ENCODE measurements around the gene LRRC26.

Gene LRRC26

DNA sequence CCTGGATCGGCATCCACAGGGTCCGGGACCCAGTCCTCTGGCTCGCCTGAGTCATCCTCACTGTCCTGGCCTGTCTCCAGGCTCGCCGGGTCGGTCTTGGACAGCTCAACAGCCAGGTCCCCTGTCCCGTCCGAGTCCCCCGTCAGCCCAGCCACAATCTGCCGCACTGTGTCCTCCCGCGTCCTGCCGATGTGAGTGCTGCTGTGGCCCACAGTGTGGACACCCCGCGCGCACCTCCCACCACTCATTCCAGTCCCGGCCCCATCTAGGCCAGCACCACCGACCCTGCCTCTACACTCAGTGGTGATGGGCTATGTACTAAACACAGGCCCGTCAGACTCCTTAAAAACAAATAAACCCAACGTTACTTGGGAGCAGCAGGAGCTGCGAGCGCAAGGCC, 11.8 kb upstream of the LRRC26 start:
- no peak for DNase-seq

DNA sequence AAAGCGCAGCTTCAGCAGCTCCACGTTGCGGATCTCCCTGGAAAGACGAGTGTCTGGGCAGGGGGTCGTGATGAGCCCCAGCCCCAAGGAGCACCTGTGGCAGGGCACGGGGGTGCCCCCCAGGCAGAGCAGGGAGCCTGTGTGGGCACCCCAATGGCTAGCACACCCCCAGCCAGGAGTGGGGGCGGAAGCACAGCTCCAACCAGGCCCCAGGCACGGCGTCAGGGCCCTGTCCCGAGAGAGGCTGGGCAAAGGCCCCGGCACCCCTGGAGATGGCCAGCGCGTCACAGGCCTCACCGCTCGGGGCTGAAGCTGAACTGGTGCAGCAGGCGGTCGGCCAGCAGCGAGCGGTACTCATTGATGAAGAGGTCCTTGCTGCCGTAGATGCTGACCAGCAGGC, 10.6 kb upstream of the LRRC26 start:
- DNase-seq, result no peak

DNA sequence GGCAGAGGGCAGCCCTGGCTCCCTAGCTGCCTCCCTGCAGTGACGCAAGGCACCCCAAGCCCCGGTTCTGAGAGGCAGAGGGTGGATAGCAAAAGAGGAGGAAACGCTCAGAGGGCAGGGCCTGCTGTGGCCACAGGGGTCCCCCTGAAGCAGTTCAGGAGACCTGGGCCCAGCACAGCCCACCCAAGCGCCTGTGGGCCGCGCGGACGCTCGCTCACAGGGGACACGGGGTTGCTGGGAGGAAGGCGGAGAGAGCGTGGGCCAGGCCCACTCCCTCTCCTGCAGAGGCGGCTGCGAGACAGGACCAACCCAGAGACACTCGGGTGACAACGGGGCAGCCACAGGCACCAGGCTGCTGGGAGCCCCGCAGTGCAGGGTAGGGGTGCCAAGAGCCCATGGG, 9.9 kb upstream of the LRRC26 start:
- no peak for DNase-seq

DNA sequence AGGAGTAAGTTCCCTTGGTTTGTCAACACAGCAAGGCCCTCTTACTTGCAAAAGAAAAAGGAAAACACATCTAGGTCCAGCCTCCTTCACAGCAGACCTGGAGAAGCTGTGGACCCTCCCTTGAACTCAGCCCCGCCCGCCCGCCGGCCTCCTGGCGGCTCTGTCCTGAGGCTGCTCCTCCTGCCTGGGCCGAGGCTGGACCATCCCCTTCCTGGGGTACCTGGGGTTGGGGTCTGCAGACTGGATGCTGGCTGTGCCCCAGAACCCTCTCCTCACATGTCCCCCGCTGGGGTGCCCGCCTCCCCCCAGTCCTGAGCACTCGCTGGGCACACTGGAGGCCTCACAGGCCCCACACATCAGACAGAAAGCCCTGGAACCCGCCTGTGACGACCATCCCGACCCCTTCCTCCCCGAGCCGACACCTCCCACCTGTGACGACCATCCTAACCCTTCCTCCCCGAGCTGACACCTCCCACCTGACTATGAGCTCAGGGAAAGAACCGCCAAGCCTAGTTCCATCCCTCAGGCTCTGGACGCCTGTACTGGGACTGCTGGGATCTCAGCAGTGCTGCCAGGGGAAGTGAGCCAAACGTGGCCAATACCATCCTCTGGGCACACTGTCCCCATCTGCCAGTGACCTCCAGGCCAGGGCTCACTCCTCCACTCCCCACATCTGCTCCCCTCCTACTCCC, 9.2 kb upstream of the LRRC26 start:
- no peak for DNase-seq

DNA sequence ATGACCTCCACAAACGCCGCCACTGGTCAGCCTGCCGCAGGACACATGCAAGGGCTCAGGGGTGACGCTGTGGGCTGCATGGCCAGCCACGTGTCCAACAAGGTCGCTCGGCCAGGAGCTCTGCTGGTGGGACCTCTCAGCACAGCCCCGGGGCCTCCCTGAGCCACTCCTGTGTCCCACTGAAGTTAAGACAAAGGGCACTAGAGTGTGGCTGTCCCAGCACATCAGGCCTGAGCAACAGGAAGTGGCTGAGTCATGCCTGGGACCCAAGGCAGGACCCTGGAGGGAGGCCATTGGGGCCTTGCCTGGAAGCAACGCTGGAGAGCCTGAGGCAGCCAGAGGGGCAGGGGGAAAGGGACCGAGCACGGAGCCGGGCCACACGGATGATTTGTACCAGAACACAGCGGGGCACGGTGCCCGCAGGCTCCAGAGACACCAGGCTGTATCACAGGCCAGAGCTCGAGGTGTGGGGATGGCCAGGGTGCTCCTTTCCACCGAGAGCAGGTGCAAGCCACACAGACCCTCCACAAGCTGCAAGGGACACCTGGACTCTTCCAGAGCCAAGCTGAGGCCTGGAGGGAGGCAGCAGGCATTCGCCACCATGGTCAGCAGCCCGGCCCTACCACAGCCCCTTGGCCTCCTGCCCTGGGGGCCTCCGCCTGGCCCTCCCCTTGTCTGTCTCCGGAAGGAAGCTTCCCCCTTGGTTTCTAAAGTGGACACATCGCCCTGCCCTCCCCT, 8.5 kb upstream of the LRRC26 start:
- DNase-seq, result no peak

GRCh38 chr9:137176302-137177182, 6.7 kb upstream of the LRRC26 start:
- peak in 1 of 2 experiments; percentile 46 for DNase-seq

- no peak for DNase-seq
These were observed 5.6 kb upstream of the LRRC26 start for GRCh38 chr9:137175345-137175961.

DNA sequence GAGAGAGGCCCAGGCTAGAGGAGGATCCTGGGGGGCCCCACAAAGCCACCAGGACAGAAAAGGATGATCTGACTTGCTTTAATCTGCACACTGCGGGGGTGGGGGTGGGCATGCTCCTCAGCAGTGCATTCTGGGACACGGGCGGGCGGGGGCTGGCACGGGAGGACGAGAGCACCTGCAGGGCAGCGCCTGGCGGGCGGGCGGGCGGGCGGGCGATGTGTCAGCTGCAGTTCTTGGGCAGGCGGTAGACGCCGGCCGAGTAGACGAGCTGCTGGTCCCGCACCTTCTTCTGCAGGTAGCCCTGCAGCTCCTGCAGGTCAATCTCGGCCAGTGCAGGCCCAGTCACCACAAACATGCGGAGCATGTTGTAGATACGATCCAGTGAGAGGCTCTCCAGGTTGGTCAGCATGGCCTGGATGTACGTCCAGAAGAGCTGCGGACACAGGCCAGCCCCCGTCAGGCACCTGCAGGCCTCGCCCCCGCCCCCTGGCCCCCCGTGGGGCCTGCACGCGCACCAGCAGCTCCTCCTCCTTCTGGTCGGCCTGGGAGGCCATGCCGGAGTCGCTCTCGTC, 5.0 kb upstream of the LRRC26 start:
- DNase-seq, result no peak

DNA sequence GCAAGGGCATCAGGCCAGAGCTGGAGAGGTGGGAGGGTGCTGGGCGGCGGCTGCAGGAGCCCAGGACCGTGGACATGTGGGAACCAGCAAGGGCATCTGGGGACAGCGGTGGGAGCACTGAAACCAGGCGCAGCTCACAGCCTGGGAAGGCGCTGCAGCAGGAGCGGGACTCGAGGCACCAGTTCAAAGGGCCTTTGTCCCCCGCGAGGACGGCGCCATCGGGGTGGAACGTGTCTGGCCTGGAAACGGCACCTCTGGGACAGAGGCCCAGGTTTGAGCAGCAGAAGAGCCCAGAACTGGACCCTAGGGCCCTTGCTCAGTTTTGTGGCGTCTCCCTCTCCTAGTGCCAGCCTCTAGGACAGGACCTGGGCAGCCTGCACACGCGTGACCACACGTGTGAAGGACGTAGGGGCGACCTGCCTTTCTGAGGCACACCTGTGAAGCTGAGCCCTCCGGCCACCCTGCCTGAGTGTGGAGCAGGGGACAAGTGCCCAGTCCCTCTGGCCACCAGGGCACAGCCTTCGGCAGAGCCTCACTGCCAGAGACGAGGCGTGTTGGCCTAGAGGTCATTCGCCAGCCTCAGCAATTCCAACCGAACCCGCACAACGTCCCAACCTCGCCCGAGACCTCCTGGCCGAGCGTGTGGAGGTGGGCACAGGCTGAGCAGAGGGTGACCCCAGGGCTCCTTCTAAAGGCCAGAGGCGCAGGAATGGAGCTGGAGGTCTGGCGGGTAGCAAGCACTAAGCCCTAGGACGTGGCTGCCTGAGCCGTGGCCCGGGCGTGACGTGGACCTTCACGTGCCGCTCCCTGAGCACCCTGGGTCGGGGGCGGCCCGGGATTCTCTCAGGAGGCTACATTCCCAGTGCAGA, 4.2 kb upstream of the LRRC26 start:
- no peak for DNase-seq

DNA sequence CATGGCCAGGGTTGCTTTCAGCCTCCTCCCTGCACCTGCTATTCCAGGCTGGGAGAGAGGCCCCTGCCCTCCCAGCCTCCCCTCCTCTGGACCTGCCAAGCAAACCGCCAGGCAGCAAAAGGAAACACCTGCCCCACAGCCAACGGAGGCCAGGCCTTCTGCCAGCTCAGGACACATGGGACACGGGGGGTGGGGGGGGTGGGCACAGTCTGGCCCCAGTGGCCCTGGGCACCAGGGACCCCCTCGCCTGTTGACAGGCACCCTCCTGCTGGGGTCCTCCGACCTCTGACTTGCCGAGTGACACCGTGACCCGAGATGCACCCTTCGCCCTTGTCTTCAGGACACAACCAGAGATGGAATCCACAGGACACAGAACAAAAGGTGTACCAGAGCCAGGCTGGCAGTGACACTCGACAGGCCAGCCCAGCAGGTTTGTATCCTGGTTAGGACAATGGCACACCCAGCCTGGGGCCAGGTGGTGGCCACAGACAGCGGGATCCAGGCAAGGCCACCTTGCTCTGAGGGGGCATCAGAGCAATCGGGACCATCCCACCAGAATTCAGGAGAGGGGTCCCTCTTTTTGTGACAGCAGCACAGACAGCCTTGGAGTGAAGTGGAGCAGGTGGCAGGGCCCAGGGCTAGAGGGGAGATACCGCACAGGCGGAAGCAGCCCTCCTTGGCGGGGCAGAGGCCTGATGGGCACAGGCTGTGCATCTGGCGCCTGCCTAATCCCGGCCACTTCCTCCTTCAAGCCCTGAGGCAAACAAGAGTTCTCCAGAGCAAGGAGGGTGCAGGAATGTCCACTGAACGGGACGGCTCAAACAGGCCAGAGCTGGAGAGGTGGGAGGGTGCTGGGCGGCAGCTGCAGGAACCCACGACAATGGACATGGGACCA, 3.3 kb upstream of the LRRC26 start:
- DNase-seq, result peak in 1 of 2 experiments; percentile 22

DNA sequence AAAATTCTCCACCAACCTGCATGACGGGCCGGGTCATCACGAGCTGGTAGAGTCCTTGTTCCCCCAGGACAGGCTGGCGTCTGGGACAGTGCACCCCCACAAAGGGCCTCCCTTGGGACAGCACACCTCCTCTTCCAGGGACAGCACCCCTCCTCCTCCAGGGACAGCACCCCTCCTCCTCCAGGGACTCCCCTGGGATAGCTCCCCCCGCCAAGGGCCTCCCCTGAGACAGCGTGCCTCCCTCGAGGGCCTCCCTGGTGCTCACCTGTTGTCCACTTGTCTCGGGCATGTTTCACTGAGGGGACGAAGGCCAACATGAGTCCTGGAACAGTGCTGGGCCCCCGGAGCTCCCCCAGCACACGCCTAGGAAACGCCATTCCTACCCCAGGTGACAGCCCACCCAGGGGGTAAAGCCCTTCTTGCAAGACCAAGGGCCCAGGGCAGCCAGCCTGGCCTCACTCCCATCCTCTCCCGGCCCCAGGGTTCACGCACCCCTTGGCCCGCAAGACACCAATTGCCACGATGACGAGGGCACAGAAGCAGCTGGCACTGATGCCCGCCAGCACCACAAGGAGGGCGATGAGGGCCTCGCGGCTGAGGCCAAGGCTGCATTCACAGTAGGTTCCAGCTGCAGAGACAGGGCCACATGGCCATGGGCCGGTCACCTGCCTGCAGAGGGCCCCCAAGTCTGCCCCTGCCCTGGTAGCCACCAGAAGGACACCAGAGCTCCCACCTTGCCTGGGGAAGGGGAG, 1.5 kb upstream of the LRRC26 start:
- DNase-seq, result no peak

DNA sequence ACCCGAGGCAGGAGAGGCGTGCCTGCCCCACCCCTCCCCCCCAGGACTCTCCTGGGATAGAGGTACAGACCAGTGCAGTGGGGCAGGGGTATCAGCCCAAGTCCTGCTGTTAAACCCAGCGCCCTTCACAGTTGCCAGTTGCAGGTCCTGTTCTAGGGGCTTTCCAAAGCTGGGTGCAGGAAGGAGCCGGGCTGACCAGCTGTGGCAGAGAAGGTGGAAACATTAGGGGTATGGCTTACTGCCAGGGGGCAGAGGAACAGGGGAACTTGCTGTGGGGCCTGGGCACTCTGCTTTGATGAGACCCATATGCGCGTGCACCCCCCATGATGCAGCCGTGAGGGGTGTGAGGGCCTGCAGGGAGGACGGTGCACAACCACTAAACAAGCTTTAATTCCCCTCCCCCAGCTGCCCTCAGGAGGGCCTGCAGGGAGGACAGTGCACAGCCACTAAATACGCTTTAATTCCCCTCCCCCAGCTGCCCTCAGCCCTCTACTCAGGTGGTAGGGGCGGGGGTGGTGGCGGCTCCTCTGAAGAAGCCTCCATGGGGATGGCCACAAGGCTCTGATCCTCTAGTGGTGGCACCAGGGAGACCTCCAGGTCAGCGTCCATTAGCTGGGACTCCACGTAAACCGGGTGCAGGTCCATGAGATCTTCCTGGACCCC, 766 bp upstream of the LRRC26 start:
- no peak for DNase-seq

DNA sequence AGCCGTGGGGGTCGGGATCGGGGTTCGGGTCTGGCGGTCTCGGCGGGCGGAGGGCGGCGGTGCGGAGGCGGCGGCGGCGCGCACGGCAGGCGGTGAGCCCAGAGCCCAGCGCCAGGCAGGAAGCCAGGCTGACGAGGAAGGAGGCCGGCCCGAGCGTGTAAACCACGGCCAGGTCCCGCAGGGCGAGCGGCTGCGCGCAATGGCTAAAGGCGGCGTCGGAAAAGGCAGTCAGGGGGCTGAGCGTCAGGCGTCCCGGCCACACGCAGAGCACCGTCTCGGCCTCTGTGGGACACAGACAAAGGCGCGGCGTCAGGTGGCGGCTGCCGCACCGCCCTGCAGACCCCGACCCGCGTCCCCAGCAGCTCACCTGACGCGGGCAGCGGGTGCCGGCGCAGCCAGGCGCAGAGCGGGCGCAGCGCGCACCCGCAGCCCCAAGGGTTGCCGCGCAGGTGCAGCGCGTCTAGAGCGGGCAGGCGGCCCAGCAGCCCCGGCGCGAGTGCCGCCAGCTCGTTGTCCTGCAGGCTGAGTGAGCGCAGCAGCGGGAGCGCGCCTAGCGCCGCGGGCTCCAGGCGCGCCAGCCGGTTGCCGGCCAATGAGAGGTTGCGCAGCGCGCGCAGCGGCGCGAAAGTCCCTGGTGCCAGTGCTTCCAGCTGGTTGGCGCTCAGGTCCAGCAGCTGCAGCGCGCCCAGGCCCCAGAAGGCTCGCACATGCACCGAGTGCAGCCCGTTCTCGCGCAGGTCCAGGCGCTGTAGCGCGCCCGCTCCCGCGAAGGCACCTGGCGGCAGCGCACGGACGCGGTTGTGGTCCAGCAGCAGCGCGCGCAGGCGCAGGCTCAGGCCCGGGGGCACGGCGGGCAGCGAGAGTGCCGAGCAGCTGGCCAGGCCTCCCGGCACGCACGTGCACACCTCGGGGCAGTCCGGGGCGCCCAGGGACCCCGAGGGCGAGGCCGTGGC, 671 bp downstream of the LRRC26 start:
- DNase-seq, result peak; percentile 85 to 95

DNA sequence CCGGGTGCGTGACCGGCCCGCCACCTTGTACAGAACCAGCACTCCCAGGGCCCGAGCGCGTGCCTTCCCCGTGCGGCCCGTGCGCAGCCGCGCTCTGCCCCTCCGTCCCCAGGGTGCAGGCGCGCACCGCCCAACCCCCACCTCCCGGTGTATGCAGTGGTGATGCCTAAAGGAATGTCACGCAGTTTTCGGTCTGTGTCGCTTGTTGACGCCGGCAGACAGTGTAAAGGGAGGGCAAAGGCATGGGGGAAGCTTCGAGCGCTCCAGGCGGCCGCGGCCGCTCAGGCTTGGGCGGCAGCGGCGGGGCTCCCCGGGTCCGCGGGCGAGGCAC, 1.3 kb downstream of the LRRC26 start:
- DNase-seq, result peak in 1 of 2 experiments; percentile 17

DNA sequence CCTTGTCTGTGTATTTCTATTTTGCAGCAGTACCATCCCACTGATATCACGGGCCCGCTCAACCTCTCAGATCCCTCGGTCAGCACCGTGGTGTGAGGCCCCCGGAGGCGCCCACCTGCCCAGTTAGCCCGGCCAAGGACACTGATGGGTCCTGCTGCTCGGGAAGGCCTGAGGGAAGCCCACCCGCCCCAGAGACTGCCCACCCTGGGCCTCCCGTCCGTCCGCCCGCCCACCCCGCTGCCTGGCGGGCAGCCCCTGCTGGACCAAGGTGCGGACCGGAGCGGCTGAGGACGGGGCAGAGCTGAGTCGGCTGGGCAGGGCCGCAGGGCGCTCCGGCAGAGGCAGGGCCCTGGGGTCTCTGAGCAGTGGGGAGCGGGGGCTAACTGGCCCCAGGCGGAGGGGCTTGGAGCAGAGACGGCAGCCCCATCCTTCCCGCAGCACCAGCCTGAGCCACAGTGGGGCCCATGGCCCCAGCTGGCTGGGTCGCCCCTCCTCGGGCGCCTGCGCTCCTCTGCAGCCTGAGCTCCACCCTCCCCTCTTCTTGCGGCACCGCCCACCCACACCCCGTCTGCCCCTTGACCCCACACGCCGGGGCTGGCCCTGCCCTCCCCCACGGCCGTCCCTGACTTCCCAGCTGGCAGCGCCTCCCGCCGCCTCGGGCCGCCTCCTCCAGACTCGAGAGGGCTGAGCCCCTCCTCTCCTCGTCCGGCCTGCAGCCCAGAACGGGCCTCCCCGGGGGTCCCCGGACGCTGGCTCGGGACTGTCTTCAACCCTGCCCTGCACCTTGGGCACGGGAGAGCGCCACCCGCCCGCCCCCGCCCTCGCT, 1.9 kb downstream of the LRRC26 start:
- no peak for DNase-seq

- DNase-seq, result no peak
These were observed 2.5 kb downstream of the LRRC26 start for GRCh38 chr9:137167277-137167746.
